Vagina (tissue), 2 donors: ENCODE data around the gene PLBD1. TPM values are rescaled to one million over a fixed set of nuclear protein-coding genes. Genes with fewer than 3 reads are reported as not detected.

ENCODE experiments used
- DNase-seq, 2 donors: peaks; one replicate each; pipeline ENCODE4 v3.0.0-alpha.2; 2017; ENCODE audit errors: extremely low spot score in 2 of 2
- H3K27ac ChIP-seq: fragments of 200-600 bp; sonication (generic); one replicate; pipeline ENCODE4 v1.5.1; 2019
- H3K27me3 ChIP-seq: fragments of 200-600 bp; sonication (generic); one replicate; pipeline ENCODE4 v1.5.1; 2019
- H3K36me3 ChIP-seq, 2 donors: fragments of 200-600 bp; sonication (generic); one replicate each; pipeline ENCODE4 v1.5.1; 2017 to 2019
- H3K4me1 ChIP-seq: fragments of 200-600 bp; sonication (generic); one replicate; pipeline ENCODE4 v1.5.1; 2019
- H3K4me3 ChIP-seq, 2 donors: fragments of 200-600 bp; sonication (generic); 1 replicate in 1 of 2; 2 replicates in 1 of 2; pipeline ENCODE4 v1.5.1; 2016 to 2019
- H3K9me3 ChIP-seq: fragments of 200-600 bp; sonication (generic); one replicate; pipeline ENCODE4 v1.5.1; 2019
- CTCF ChIP-seq, 3 experiments: fragments of 450-650 bp in 2 of 3; fragments of 200-600 bp in 1 of 3; sonication (generic) in 1 of 3; IDR thresholded peaks; one replicate each; pipeline ENCODE4 v1.5.1; 2017 to 2019; ENCODE audit warnings: antibody characterized with exemption in 3 of 3, mild to moderate bottlenecking in 2 of 3, moderate library complexity in 2 of 3
- POLR2A ChIP-seq, 2 donors: fragments of 450-650 bp; IDR thresholded peaks; one replicate each; pipeline ENCODE4 v1.6.1; 2017; ENCODE audit warnings: antibody characterized with exemption in 2 of 2, mild to moderate bottlenecking in 2 of 2, moderate library complexity in 2 of 2
- POLR2AphosphoS5 ChIP-seq, 2 donors: sonication (generic); formaldehyde crosslinking; IDR thresholded peaks; one replicate each; pipeline ENCODE4 v1.9.0; 2017; ENCODE audit warnings: antibody characterized with exemption in 2 of 2, mild to moderate bottlenecking in 2 of 2, low read depth in 1 of 2; ENCODE audit not compliant: insufficient read depth in 1 of 2
- intact Hi-C: fragments of 100-400 bp; cut with DNase I; formaldehyde crosslinking; loops from one replicate; pipeline ENCODE4 v1.15.1; 2023
- total RNA-seq: library from RNA; depleted of rRNA; stranded (reverse); fragments of >200 nt; gene quantifications from one replicate; pipeline ENCODE4 v1.2.3, GENCODE V29; 2016

The PLBD1 gene, protein sequence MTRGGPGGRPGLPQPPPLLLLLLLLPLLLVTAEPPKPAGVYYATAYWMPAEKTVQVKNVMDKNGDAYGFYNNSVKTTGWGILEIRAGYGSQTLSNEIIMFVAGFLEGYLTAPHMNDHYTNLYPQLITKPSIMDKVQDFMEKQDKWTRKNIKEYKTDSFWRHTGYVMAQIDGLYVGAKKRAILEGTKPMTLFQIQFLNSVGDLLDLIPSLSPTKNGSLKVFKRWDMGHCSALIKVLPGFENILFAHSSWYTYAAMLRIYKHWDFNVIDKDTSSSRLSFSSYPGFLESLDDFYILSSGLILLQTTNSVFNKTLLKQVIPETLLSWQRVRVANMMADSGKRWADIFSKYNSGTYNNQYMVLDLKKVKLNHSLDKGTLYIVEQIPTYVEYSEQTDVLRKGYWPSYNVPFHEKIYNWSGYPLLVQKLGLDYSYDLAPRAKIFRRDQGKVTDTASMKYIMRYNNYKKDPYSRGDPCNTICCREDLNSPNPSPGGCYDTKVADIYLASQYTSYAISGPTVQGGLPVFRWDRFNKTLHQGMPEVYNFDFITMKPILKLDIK
- 29.0 TPM for total RNA-seq

DNA sequence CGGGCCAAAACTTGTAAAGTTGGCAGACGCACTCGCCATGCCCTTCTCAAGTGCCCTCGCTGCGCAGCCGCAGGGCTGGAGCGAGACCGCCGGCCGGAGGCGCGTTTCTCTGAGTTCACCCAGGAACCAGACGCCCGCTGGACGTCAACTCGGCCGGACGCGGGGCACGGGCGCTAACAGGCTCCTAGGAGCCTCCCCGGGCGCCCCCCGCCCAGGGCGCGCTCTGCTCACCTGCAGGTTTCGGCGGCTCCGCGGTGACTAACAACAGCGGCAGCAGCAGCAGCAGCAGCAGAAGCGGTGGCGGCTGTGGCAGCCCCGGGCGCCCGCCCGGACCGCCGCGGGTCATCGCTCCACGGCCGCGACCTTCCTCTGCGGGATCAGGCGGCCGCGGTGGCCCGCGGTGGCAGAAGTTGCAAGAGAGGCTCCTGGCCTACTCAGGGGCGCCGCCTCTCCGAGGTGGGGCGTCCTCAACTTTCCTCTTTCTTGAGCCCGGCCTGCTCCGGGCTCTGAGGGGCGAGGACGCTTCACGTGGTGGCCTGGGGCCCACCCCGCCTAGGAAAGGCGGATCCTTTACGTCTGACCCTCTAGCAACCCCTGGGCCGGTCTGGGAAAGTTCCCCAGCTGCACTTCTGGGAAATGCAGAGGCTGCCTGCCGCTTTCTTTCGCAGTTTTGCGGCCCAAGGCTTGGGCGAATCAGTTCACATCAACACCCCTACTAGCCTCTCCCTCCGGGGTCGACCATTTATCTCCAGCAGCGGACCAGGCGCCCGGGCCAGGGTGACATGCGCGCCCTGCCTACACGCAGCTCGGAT lies at the start of gene PLBD1:
TSS of gene PLBD1 (minus strand) at position 533 of the 812 bp plus-strand sequence. CDS start at position 346, 187 bp downstream.
- intact Hi-C loops = no loop called here
- Histone ChIP-seq H3K9me3 (no peaks in the 10 kb centered on the region), H3K27me3 (no peaks in the 10 kb centered on the region), H3K4me1 (peaks cover 13% of the 10 kb centered on the region), H3K36me3 (no peaks in the 10 kb centered on the region), H3K27ac (peak within 1 kb of the TSS; percentile 70), H3K4me3 (peak within 1 kb of the TSS; percentile 52 to 61)
- no peak for TF ChIP-seq POLR2A (IDR thresholded peaks at IDR 0.05)
- TF ChIP-seq POLR2AphosphoS5 (IDR thresholded peaks at IDR 0.05; ENCODE audit: insufficient read depth in 1 of 2, low read depth in 1 of 2) = no peak
- no peak for DNase-seq

GRCh38 chr12:14614704-14615121 lies 47.0 kb upstream of the PLBD1 start:
- Histone ChIP-seq H3K9me3 (no peaks in the 10 kb centered on the region), H3K4me3 (no peak overlapping the region), H3K27me3 (no peaks in the 10 kb centered on the region), H3K27ac (no peak overlapping the region), H3K4me1 (peaks cover 10% of the 10 kb centered on the region), H3K36me3 (no peaks in the 10 kb centered on the region)
- TF ChIP-seq CTCF (IDR thresholded peaks at IDR 0.05) = no peak
- no peak for TF ChIP-seq POLR2AphosphoS5 (IDR thresholded peaks at IDR 0.05; ENCODE audit: insufficient read depth in 1 of 2, low read depth in 1 of 2)
- intact Hi-C loops = no loop called here
- no peak for DNase-seq

GRCh38 chr12:14613718-14614117 lies 46.0 kb upstream of the PLBD1 start:
- Histone ChIP-seq H3K4me3 (no peak overlapping the region), H3K27ac (no peak overlapping the region), H3K27me3 (no peaks in the 10 kb centered on the region), H3K36me3 (no peaks in the 10 kb centered on the region), H3K4me1 (peaks cover 10% of the 10 kb centered on the region), H3K9me3 (no peaks in the 10 kb centered on the region)
- intact Hi-C loops = no loop called here
- no peak for DNase-seq
- TF ChIP-seq CTCF (IDR thresholded peaks at IDR 0.05) (no peak), POLR2A (IDR thresholded peaks at IDR 0.05) (no peak), POLR2AphosphoS5 (IDR thresholded peaks at IDR 0.05; ENCODE audit: insufficient read depth in 1 of 2, low read depth in 1 of 2) (no peak)

- H3K4me1 ChIP-seq = peaks cover 10% of the 10 kb centered on the region
- no peak overlapping the region for H3K27ac ChIP-seq
- no peaks in the 10 kb centered on the region for H3K36me3 ChIP-seq
- no peak overlapping the region for H3K4me3 ChIP-seq
- intact Hi-C loops = no loop called here
- TF ChIP-seq CTCF (IDR thresholded peaks at IDR 0.05) (no peak), POLR2A (IDR thresholded peaks at IDR 0.05) (no peak), POLR2AphosphoS5 (IDR thresholded peaks at IDR 0.05; ENCODE audit: insufficient read depth in 1 of 2, low read depth in 1 of 2) (no peak)
- no peak for DNase-seq
- H3K27me3 ChIP-seq = no peaks in the 10 kb centered on the region
- no peaks in the 10 kb centered on the region for H3K9me3 ChIP-seq
These were observed 45.3 kb upstream of the PLBD1 start for GRCh38 chr12:14612898-14613445.

GRCh38 chr12:14612250-14612649 lies 44.6 kb upstream of the PLBD1 start:
- no peak overlapping the region for H3K27ac ChIP-seq
- no peaks in the 10 kb centered on the region for H3K9me3 ChIP-seq
- peaks cover 10% of the 10 kb centered on the region for H3K4me1 ChIP-seq
- no peak for DNase-seq
- intact Hi-C loops = no loop called here
- no peak overlapping the region for H3K4me3 ChIP-seq
- no peak for TF ChIP-seq POLR2AphosphoS5 (IDR thresholded peaks at IDR 0.05; ENCODE audit: insufficient read depth in 1 of 2, low read depth in 1 of 2)
- TF ChIP-seq POLR2A (IDR thresholded peaks at IDR 0.05) = no peak
- TF ChIP-seq CTCF (IDR thresholded peaks at IDR 0.05) = no peak
- no peaks in the 10 kb centered on the region for H3K27me3 ChIP-seq
- H3K36me3 ChIP-seq = no peaks in the 10 kb centered on the region
